Tibial artery (tissue), 4 donors: ENCODE measurements around the gene DDX51.

Source experiments
- DNase-seq, 2 donors: peaks; one replicate each; pipeline ENCODE4 v3.0.0-alpha.2; 2019
- H3K27ac ChIP-seq, 2 donors: fragments of 200-600 bp; sonication (generic) in 1 of 2; 1 replicate in 1 of 2; 2 replicates in 1 of 2; pipeline ENCODE4 v1.5.1; 2018 to 2019; ENCODE audit warnings: mild to moderate bottlenecking in 1 of 2
- H3K27me3 ChIP-seq, 2 donors: fragments of 200-600 bp; sonication (generic) in 1 of 2; one replicate each; pipeline versions ENCODE4 v1.5.1 to v1.6.0; 2016 to 2019
- H3K36me3 ChIP-seq, 3 donors: fragments of 200-600 bp; sonication (generic) in 2 of 3; one replicate each; pipeline ENCODE4 v1.5.1; 2016 to 2019; ENCODE audit warnings: mild to moderate bottlenecking in 2 of 3
- H3K4me1 ChIP-seq, 4 donors: fragments of 200-600 bp; sonication (generic) in 2 of 4; 1 replicate in 3 of 4; 2 replicates in 1 of 4; pipeline ENCODE4 v1.5.1; 2016 to 2019
- H3K4me3 ChIP-seq, 2 donors: fragments of 200-600 bp; sonication (generic) in 1 of 2; 1 replicate in 1 of 2; 2 replicates in 1 of 2; pipeline ENCODE4 v1.5.1; 2018 to 2019; ENCODE audit warnings: mild to moderate bottlenecking in 2 of 2
- H3K9me3 ChIP-seq, 3 donors: fragments of 200-600 bp; sonication (generic) in 1 of 3; one replicate each; pipeline ENCODE4 v1.5.1; 2016 to 2019
- intact Hi-C: fragments of 100-400 bp; cut with DNase I; formaldehyde crosslinking; loops from one replicate; pipeline ENCODE4 v1.15.0; 2023; ENCODE audit warnings: low total_unique reads
- TF ChIP-seq, protein P1 (sequence below), 2 experiments: fragments of 200-600 bp in 1 of 2; fragments of 450-650 bp in 1 of 2; IDR thresholded peaks; one replicate each; pipeline ENCODE4 v1.5.1; 2017 to 2019; ENCODE audit warnings: antibody characterized with exemption in 2 of 2, mild to moderate bottlenecking in 1 of 2, moderate library complexity in 1 of 2

DDX51 gene

DNA sequence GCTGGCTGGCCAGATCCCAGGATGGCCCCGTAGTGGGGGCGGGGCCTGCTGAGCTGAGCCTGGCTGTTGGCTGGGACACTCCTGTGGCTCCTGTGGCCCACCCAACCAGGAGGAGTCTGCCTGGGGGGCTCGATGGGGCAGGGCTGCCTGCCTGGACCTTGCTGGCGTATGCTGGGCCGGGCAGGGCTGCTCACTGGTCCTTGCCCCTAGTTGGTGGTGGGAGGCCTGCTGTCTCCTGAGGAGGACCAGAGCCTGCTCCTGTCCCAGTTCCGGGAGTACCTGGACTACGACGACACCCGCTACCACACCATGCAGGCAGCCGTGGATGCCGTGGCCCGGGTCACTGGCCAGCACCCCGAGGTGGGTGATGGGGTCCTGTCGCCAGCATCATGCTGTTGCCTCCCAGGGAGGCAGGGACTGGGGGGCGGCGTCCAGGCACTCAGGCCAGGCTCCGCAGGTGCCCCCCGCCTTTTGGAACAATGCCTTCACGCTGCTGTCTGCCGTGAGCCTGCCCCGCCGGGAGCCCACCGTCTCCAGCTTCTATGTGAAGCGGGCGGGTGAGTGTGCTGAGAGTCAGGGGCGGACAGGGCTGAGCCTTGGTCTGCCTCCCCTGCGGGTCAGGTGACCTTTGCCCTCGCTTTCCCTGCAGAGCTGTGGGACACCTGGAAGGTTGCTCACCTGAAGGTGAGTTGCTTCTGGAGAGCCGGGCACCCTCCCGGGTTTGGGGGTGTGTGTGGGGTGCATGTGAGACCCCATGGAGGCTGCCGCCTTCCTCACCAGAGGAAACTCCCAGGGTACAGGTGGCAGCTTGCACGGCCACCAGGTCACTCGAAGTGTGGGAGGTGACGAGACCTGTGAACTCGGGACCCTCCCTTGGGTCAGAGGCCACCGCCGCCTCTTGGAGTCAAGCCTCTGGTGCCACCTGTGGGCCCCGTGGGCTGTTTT is 3.6 kb upstream of the DDX51 start:
- TF ChIP-seq, protein P1, sequence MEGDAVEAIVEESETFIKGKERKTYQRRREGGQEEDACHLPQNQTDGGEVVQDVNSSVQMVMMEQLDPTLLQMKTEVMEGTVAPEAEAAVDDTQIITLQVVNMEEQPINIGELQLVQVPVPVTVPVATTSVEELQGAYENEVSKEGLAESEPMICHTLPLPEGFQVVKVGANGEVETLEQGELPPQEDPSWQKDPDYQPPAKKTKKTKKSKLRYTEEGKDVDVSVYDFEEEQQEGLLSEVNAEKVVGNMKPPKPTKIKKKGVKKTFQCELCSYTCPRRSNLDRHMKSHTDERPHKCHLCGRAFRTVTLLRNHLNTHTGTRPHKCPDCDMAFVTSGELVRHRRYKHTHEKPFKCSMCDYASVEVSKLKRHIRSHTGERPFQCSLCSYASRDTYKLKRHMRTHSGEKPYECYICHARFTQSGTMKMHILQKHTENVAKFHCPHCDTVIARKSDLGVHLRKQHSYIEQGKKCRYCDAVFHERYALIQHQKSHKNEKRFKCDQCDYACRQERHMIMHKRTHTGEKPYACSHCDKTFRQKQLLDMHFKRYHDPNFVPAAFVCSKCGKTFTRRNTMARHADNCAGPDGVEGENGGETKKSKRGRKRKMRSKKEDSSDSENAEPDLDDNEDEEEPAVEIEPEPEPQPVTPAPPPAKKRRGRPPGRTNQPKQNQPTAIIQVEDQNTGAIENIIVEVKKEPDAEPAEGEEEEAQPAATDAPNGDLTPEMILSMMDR (IDR thresholded peaks at IDR 0.05), result no peak
- Histone ChIP-seq H3K27me3 (no peaks in the 10 kb centered on the region), H3K9me3 (no peaks in the 10 kb centered on the region), H3K4me3 (no peak overlapping the region), H3K4me1 (peaks cover 0 to 22% (median 17%) of the 10 kb centered on the region in 4 donors), H3K36me3 (peaks cover 0 to 63% (median 11%) of the 10 kb centered on the region in 3 donors), H3K27ac (no peak overlapping the region)
- intact Hi-C loops, result no loop called here
- DNase-seq, result peak in 1 of 2 donors; percentile 64

DNA sequence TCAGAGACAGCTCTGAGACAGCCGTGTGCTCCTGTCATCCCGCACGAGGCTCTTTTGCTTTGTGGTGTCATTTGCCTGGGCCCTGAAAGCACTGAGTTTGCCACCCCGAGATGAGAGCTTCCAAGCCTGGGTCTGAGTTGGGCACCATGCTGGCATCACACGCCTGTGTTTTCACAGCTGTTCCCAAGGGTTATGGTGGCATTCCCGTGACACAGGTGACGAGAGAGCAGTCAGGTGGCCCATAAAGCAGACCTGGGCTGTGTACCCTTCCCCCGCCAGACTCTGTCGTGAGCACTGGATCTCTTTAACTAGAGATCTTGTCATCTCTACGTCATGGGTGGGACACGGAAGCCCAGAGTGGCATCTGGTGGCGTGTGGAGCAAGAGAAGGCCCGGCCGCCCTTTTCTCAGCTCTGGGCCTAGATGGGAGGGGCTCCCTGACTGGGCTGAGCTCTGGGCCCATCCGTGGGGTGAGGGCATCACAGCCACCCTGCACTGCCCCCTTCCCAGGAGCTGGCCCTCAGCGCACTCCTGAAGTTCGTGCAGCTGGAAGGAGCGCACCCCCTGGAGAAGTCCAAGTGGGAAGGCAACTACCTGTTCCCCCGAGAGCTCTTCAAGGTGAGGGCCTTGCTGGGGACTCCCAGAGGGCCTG is 2.8 kb upstream of the DDX51 start:
- H3K36me3 ChIP-seq, result peaks cover 0 to 63% (median 14%) of the 10 kb centered on the region in 3 donors
- intact Hi-C loops, result no loop called here
- peaks cover 0 to 30% (median 23%) of the 10 kb centered on the region in 4 donors for H3K4me1 ChIP-seq
- TF ChIP-seq, protein P1 (IDR thresholded peaks at IDR 0.05), result no peak
- no peaks in the 10 kb centered on the region for H3K9me3 ChIP-seq
- no peak overlapping the region for H3K27ac ChIP-seq
- no peaks in the 10 kb centered on the region for H3K27me3 ChIP-seq
- no peak for DNase-seq
- no peak overlapping the region for H3K4me3 ChIP-seq

DNA sequence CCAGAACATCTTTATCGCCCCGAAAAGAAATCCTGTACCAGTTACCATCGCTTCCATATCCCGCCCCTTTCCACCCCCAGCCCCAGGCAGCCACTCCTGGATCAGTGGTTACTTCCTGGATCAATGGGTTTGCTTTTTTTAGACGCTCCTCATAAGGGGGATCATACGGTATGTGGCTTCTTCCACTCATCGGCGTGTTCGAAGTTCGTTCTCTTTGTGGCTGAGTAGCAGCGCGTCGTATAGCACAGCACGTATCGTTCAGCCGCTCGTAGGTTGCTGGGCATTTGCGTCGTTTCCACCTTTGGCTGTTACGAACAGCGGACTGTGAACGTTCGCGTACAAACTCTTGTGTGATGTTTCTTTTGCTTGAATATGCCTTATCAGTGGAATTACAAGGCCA is 2.0 kb upstream of the DDX51 start:
- Histone ChIP-seq H3K36me3 (peaks cover 6 to 63% (median 22%) of the 10 kb centered on the region in 3 donors), H3K9me3 (no peaks in the 10 kb centered on the region), H3K4me3 (no peak overlapping the region), H3K27me3 (no peaks in the 10 kb centered on the region), H3K27ac (no peak overlapping the region), H3K4me1 (peaks cover 0 to 30% (median 23%) of the 10 kb centered on the region in 4 donors)
- TF ChIP-seq, protein P1 (IDR thresholded peaks at IDR 0.05), result no peak
- intact Hi-C loops, result no loop called here
- DNase-seq, result no peak

DNA sequence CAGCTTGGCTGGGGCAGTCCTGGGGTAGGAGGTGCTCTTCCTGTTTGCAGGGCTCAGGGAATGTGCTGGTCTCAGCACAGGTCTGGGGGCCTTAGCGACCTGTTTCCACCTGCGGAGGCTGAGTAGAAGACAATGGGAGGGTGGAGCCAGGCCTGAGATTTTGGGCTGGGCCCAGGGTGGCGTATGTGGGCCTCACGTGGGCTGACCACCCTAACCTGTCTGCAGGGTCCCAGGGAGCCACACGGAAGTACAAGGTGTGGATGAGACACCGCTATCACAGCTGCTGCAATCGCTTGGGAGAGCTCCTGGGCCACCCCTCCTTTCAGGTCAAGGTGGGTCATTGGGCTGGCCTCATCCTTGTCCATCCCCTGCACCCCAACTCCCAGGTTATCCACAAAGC is 1.2 kb upstream of the DDX51 start:
- intact Hi-C loops, result no loop called here
- peak overlapping the region in 1 of 2 donors; percentile 98 for H3K27ac ChIP-seq

DNA sequence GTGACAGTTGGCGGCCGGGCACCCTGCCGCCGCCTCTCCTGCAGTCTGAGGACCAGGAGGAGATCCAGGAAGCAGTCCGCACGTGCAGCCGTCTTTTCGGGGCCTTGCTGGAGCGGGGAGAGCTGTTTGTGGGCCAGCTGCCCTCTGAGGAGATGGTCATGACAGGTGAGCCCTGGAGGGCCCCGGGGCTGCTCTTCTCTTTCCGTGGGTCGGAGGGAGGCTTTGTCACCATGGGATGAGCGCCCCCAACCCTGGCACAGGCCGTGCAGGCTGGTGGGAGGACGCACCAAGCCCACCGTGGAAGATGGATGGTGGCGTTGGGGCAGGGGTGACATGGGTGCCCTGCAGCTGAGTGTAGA is 670 bp upstream of the DDX51 start:
- Histone ChIP-seq H3K4me3 (peak overlapping the region; percentile 86 to 98), H3K27ac (peak overlapping the region; percentile 91 to 98), H3K27me3 (no peaks in the 10 kb centered on the region), H3K36me3 (peaks cover 17 to 70% (median 35%) of the 10 kb centered on the region in 3 donors), H3K4me1 (peaks cover 0 to 30% (median 23%) of the 10 kb centered on the region in 4 donors), H3K9me3 (no peaks in the 10 kb centered on the region)
- DNase-seq, result peak in 1 of 2 donors; percentile 64
- TF ChIP-seq, protein P1 (IDR thresholded peaks at IDR 0.05), result no peak
- intact Hi-C loops, result no loop called here

More for the DNA sequence above, 1.2 kb upstream of the DDX51 start:
- no peak for DNase-seq
- peak overlapping the region; percentile 86 to 98 for H3K4me3 ChIP-seq
- TF ChIP-seq, protein P1 (IDR thresholded peaks at IDR 0.05), result no peak
- no peaks in the 10 kb centered on the region for H3K27me3 ChIP-seq
- H3K9me3 ChIP-seq, result no peaks in the 10 kb centered on the region
- H3K36me3 ChIP-seq, result peaks cover 11 to 64% (median 30%) of the 10 kb centered on the region in 3 donors
- H3K4me1 ChIP-seq, result peaks cover 0 to 30% (median 23%) of the 10 kb centered on the region in 4 donors
